ENCODE measurements around the gene LGALS9.

DNA sequence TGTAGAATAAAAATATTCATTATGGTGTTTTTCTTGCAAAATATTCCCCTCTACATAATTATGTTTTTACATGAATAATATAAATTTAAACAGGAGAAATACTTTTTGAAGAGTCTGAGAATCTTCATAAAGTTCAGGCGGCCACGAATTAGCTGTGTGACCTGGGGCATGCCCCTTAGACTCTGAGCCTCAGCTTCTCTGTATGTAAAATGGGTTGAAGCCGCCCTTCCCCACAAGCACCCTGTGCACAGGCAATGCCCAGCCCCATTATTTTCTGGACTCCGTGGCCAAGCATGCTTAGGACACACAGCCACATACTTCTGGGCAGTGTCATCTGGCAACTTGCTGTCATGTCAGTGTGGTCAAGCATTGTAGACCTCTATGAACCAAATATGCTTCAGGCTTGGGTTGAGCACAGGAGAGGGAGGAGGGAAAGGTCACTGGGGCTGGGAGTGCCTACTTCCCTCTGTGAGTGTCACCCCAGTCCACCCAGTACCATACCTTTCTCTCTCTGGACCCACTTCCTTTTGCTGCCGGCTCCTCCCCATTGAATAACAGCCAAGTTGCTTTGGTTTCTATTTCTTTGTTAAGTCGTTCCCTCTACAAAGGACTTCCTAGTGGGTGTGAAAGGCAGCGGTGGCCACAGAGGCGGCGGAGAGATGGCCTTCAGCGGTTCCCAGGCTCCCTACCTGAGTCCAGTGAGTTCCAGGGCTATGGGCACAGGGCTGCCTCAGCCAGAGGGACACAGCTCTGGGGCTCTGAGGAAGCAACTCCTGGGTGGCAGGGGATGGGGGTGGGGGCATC, at the start of gene LGALS9:
- TF ChIP-seq, protein P1, sequence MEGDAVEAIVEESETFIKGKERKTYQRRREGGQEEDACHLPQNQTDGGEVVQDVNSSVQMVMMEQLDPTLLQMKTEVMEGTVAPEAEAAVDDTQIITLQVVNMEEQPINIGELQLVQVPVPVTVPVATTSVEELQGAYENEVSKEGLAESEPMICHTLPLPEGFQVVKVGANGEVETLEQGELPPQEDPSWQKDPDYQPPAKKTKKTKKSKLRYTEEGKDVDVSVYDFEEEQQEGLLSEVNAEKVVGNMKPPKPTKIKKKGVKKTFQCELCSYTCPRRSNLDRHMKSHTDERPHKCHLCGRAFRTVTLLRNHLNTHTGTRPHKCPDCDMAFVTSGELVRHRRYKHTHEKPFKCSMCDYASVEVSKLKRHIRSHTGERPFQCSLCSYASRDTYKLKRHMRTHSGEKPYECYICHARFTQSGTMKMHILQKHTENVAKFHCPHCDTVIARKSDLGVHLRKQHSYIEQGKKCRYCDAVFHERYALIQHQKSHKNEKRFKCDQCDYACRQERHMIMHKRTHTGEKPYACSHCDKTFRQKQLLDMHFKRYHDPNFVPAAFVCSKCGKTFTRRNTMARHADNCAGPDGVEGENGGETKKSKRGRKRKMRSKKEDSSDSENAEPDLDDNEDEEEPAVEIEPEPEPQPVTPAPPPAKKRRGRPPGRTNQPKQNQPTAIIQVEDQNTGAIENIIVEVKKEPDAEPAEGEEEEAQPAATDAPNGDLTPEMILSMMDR (IDR thresholded peaks at IDR 0.05; ENCODE audit: poor library complexity) = no peak
- TF ChIP-seq EZH2 (IDR thresholded peaks at IDR 0.05; ENCODE audit: borderline replicate concordance) = no peak
